GM19351 (cell line): ENCODE results near the gene FCMR.
A peak's percentile ranks its signal among the peaks of the same experiment; 100 is the strongest.

Source experiments
- ATAC-seq: cut with Tn5 transposase; IDR thresholded peaks from one replicate; pipeline ENCODE4 v1.9.1; 2021; ENCODE audit warnings: mild to moderate bottlenecking, moderate library complexity; ENCODE audit not compliant: unreplicated experiment

FCMR gene

GRCh38 chr1:206921772-206922265 is at the start of gene FCMR:
Gene FCMR, minus strand, starts transcription at chr1:206921941. Its CDS starts 87 bp downstream, at chr1:206921854.
- ATAC-seq: no peak

GRCh38 chr1:206971029-206971655 is 49.4 kb upstream of the FCMR start:
- peak; percentile 73 for ATAC-seq

- ATAC-seq: no peak
These were observed 48.7 kb upstream of the FCMR start, which contains the start of gene FCAMR for GRCh38 chr1:206970446-206970845. Gene FCAMR, minus strand, starts transcription at chr1:206970460. Its CDS starts 335 bp downstream, at chr1:206970125.

GRCh38 chr1:206969090-206969489 is 47.3 kb upstream of the FCMR start:
- ATAC-seq: no peak

GRCh38 chr1:206967096-206967849 is 45.5 kb upstream of the FCMR start:
- no peak for ATAC-seq

- ATAC-seq: no peak
These were observed 44.0 kb upstream of the FCMR start for GRCh38 chr1:206965781-206966180.

GRCh38 chr1:206963740-206964139 is 42.0 kb upstream of the FCMR start:
- no peak for ATAC-seq

GRCh38 chr1:206963119-206963712 is 41.5 kb upstream of the FCMR start:
- no peak for ATAC-seq

GRCh38 chr1:206962272-206962671 is 40.5 kb upstream of the FCMR start:
- ATAC-seq: no peak

GRCh38 chr1:206961668-206962067 is 39.9 kb upstream of the FCMR start:
- no peak for ATAC-seq

GRCh38 chr1:206960676-206961386 is 39.1 kb upstream of the FCMR start:
- no peak for ATAC-seq

GRCh38 chr1:206958144-206958543 is 36.4 kb upstream of the FCMR start:
- ATAC-seq: no peak

GRCh38 chr1:206957639-206958038 is 35.9 kb upstream of the FCMR start:
- no peak for ATAC-seq

- no peak for ATAC-seq
These were observed 34.0 kb upstream of the FCMR start for GRCh38 chr1:206955476-206956451.

GRCh38 chr1:206954459-206955342 is 33.0 kb upstream of the FCMR start:
- ATAC-seq: no peak

GRCh38 chr1:206953626-206954025 is 31.9 kb upstream of the FCMR start:
- no peak for ATAC-seq

GRCh38 chr1:206953126-206953525 is 31.4 kb upstream of the FCMR start:
- ATAC-seq: no peak

- ATAC-seq: no peak
These were observed 30.4 kb upstream of the FCMR start for GRCh38 chr1:206952171-206952570.
